Measurements from ENCODE around the gene SLC8A2.

Gene SLC8A2

GRCh38 chr19:47421844-47422395, 49.8 kb downstream of the SLC8A2 start:
- in situ Hi-C loops (cut with HindIII; ENCODE audit: low sequenced_read_pairs) = no loop called here
- no peak for DNase-seq (ENCODE audit: low read depth)
- TF ChIP-seq CTCF (IDR thresholded peaks at IDR 0.05; ENCODE audit: low read depth, low read length, missing control alignments) = no peak
- no peak overlapping the region for H3K4me3 ChIP-seq (ENCODE audit: low read depth, low read length)

- TF ChIP-seq CTCF (IDR thresholded peaks at IDR 0.05; ENCODE audit: low read depth, low read length, missing control alignments) = no peak
- in situ Hi-C loops (cut with HindIII; ENCODE audit: low sequenced_read_pairs) = no loop called here
- no peak overlapping the region for H3K4me3 ChIP-seq (ENCODE audit: low read depth, low read length)
- DNase-seq (ENCODE audit: low read depth) = no peak
These were observed 50.4 kb downstream of the SLC8A2 start for GRCh38 chr19:47421244-47421786.

GRCh38 chr19:47419789-47420188, 51.9 kb downstream of the SLC8A2 start:
- no peak for DNase-seq (ENCODE audit: low read depth)
- in situ Hi-C loops (cut with HindIII; ENCODE audit: low sequenced_read_pairs) = no loop called here
- H3K4me3 ChIP-seq (ENCODE audit: low read depth, low read length) = no peak overlapping the region
- no peak for TF ChIP-seq CTCF (IDR thresholded peaks at IDR 0.05; ENCODE audit: low read depth, low read length, missing control alignments)

GRCh38 chr19:47419030-47419783, 52.5 kb downstream of the SLC8A2 start, which contains the start of gene MEIS3:
TSS of gene MEIS3 (minus strand) at chr19:47419527. CDS start at chr19:47419081, 446 bp downstream.
- in situ Hi-C loops (cut with HindIII; ENCODE audit: low sequenced_read_pairs) = no loop called here
- H3K4me3 ChIP-seq (ENCODE audit: low read depth, low read length) = peak within 1 kb of the TSS; percentile 37
- no peak for DNase-seq (ENCODE audit: low read depth)
- no peak for TF ChIP-seq CTCF (IDR thresholded peaks at IDR 0.05; ENCODE audit: low read depth, low read length, missing control alignments)

GRCh38 chr19:47418692-47419029, 53.0 kb downstream of the SLC8A2 start:
- H3K4me3 ChIP-seq (ENCODE audit: low read depth, low read length) = peak overlapping the region; percentile 37
- no peak for TF ChIP-seq CTCF (IDR thresholded peaks at IDR 0.05; ENCODE audit: low read depth, low read length, missing control alignments)
- no peak for DNase-seq (ENCODE audit: low read depth)
- in situ Hi-C loops (cut with HindIII; ENCODE audit: low sequenced_read_pairs) = no loop called here

- peak overlapping the region; percentile 37 for H3K4me3 ChIP-seq (ENCODE audit: low read depth, low read length)
- no peak for TF ChIP-seq CTCF (IDR thresholded peaks at IDR 0.05; ENCODE audit: low read depth, low read length, missing control alignments)
- no peak for DNase-seq (ENCODE audit: low read depth)
- in situ Hi-C loops (cut with HindIII; ENCODE audit: low sequenced_read_pairs) = no loop called here
These were observed 53.7 kb downstream of the SLC8A2 start for GRCh38 chr19:47417746-47418691.
